Peyer's patch (tissue), 4 donors: ENCODE data around the gene KRTAP5-3. TPM values are rescaled to one million over a fixed set of nuclear protein-coding genes. Genes with fewer than 3 reads are reported as not detected.
"Not testable (repeated sequence)": the region's sequence is repeated elsewhere in the genome, so short reads cannot be mapped to it uniquely, and the experiment has no call there.

Experiments used
- DNase-seq, 3 donors: peaks; one replicate each; pipeline ENCODE4 v3.0.0-alpha.2; 2017 to 2019
- H3K27ac ChIP-seq, 4 donors: fragments of 200-600 bp; sonication (generic); one replicate each; pipeline ENCODE4 v1.5.1; 2016 to 2019
- H3K27me3 ChIP-seq, 2 donors: fragments of 200-600 bp; sonication (generic); one replicate each; pipeline ENCODE4 v1.5.1; 2019
- H3K36me3 ChIP-seq, 3 donors: fragments of 200-600 bp; sonication (generic); one replicate each; pipeline ENCODE4 v1.5.1; 2016 to 2019
- H3K4me1 ChIP-seq, 4 donors: fragments of 200-600 bp; sonication (generic); one replicate each; pipeline ENCODE4 v1.5.1; 2016 to 2019
- H3K4me3 ChIP-seq, 4 donors: fragments of 200-600 bp; sonication (generic); 1 replicate in 3 of 4; 2 replicates in 1 of 4; pipeline ENCODE4 v1.5.1; 2016 to 2019; ENCODE audit warnings: mild to moderate bottlenecking in 1 of 4
- H3K9me3 ChIP-seq, 4 donors: fragments of 200-600 bp; sonication (generic); one replicate each; pipeline ENCODE4 v1.5.1; 2016 to 2019; ENCODE audit warnings: mild to moderate bottlenecking in 1 of 4
- CTCF ChIP-seq, 6 experiments: fragments of 450-650 bp in 4 of 6; fragments of 200-600 bp in 2 of 6; sonication (generic) in 1 of 6; IDR thresholded peaks; one replicate each; pipeline ENCODE4 v1.5.1; 2017 to 2019; ENCODE audit warnings: antibody characterized with exemption in 6 of 6, mild to moderate bottlenecking in 3 of 6, moderate library complexity in 1 of 6
- POLR2A ChIP-seq, 2 donors: fragments of 450-650 bp; IDR thresholded peaks; one replicate each; pipeline ENCODE4 v1.5.1; 2017; ENCODE audit warnings: antibody characterized with exemption in 2 of 2, mild to moderate bottlenecking in 2 of 2, moderate library complexity in 2 of 2
- total RNA-seq, 4 donors: library from RNA; depleted of rRNA; stranded (reverse); fragments of >200 nt; gene quantifications; one replicate each; pipeline ENCODE4 v1.1.0, GENCODE V29; 2016

KRTAP5-3 gene
- total RNA-seq, 4 donors from 2014 or later = not detected

DNA sequence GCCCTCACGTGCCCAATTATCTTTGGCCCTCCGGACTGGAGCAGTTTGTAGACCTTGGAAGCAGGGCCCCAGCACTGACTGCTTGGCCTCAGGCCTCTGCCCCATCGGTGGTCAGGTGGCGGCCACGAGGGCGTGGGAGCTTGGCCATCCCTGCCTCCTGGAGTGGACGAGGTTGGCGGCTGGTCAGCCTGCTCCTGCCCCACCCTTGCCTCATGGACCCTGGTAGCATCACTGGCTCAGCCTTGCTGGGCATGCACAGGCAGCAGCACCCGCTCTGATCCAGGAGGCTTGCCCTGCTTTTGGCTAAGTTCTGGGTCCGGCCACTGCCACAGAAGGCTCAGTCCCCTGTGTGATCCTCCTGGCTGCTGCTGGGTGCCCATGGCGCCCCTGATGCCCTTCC lies 4.1 kb downstream of the KRTAP5-3 start:
- TF ChIP-seq CTCF (IDR thresholded peaks at IDR 0.05) (no peak), POLR2A (IDR thresholded peaks at IDR 0.05) (no peak)
- DNase-seq = no peak
- H3K9me3 ChIP-seq = no peaks in the 10 kb centered on the region
- H3K27ac ChIP-seq = no peak overlapping the region
- no peaks in the 10 kb centered on the region for H3K36me3 ChIP-seq
- H3K4me3 ChIP-seq = no peak overlapping the region
- H3K27me3 ChIP-seq = no peaks in the 10 kb centered on the region
- no peaks in the 10 kb centered on the region for H3K4me1 ChIP-seq

- TF ChIP-seq CTCF (IDR thresholded peaks at IDR 0.05) = no peak
- TF ChIP-seq POLR2A (IDR thresholded peaks at IDR 0.05) = no peak
- Histone ChIP-seq H3K27ac (no peak overlapping the region), H3K36me3 (no peaks in the 10 kb centered on the region), H3K27me3 (no peaks in the 10 kb centered on the region), H3K4me1 (no peaks in the 10 kb centered on the region), H3K4me3 (no peak overlapping the region), H3K9me3 (no peaks in the 10 kb centered on the region)
- DNase-seq = no peak
These were observed 4.6 kb downstream of the KRTAP5-3 start for GRCh38 chr11:1603629-1604028.

GRCh38 chr11:1601663-1602062 lies 6.6 kb downstream of the KRTAP5-3 start:
- not testable (repeated sequence) for H3K27ac ChIP-seq, H3K4me3 ChIP-seq, H3K27me3 ChIP-seq, DNase-seq, H3K4me1 ChIP-seq, H3K36me3 ChIP-seq, H3K9me3 ChIP-seq

- DNase-seq = no peak
- no peaks in the 10 kb centered on the region for H3K9me3 ChIP-seq
- TF ChIP-seq POLR2A (IDR thresholded peaks at IDR 0.05) = no peak
- no peak for TF ChIP-seq CTCF (IDR thresholded peaks at IDR 0.05)
- peaks cover 0 to 3% (median 0%) of the 10 kb centered on the region in 4 donors for H3K4me1 ChIP-seq
- H3K27ac ChIP-seq = no peak overlapping the region
- no peak overlapping the region for H3K4me3 ChIP-seq
- no peaks in the 10 kb centered on the region for H3K36me3 ChIP-seq
- no peaks in the 10 kb centered on the region for H3K27me3 ChIP-seq
These were observed 7.6 kb downstream of the KRTAP5-3 start for GRCh38 chr11:1600626-1601025.

GRCh38 chr11:1598816-1599215 lies 9.4 kb downstream of the KRTAP5-3 start:
- Histone ChIP-seq H3K27me3 (no peaks in the 10 kb centered on the region), H3K9me3 (no peaks in the 10 kb centered on the region), H3K4me3 (no peak overlapping the region), H3K4me1 (peaks cover 0 to 3% (median 0%) of the 10 kb centered on the region in 4 donors), H3K36me3 (no peaks in the 10 kb centered on the region), H3K27ac (no peak overlapping the region)
- DNase-seq = no peak
- TF ChIP-seq CTCF (IDR thresholded peaks at IDR 0.05) (no peak), POLR2A (IDR thresholded peaks at IDR 0.05) (no peak)

DNA sequence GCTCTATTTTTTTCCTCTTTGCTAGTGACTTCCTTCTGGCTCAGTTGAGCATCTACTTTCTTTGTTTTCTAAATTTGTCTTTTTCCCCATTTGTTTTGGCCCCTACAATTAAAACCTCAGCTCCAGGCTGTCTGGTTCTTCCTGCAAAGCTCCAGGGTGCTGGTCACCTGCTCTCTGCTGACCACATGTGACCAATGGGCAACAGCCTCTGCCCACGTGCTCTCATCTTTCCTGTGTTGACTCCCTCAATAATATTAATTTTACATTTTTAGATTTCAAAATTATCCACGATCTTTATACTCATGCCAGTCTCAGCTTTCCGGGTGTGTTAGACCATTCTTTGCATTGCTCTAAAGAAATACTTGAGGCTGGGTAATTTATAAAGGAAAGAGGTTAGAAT lies 9.9 kb downstream of the KRTAP5-3 start:
- H3K4me1 ChIP-seq, H3K36me3 ChIP-seq, DNase-seq, H3K9me3 ChIP-seq, H3K4me3 ChIP-seq, H3K27ac ChIP-seq, H3K27me3 ChIP-seq: not testable (repeated sequence)

- no peak for TF ChIP-seq CTCF (IDR thresholded peaks at IDR 0.05)
- TF ChIP-seq POLR2A (IDR thresholded peaks at IDR 0.05) = no peak
- Histone ChIP-seq H3K36me3 (no peaks in the 10 kb centered on the region), H3K4me3 (no peak within 1 kb of the TSS), H3K27me3 (no peaks in the 10 kb centered on the region), H3K27ac (no peak within 1 kb of the TSS), H3K9me3 (no peaks in the 10 kb centered on the region), H3K4me1 (peaks cover 0 to 3% (median 0%) of the 10 kb centered on the region in 4 donors)
- no peak for DNase-seq
These were observed 10.3 kb downstream of the KRTAP5-3 start, which contains the start of gene KRTAP5-2 for GRCh38 chr11:1597994-1598380. TSS of gene KRTAP5-2 (minus strand) at chr11:1598294. CDS start at chr11:1598250, 44 bp downstream.
